GM11168 (cell line): ENCODE data around the gene CT45A7.
"Not testable (repeated sequence)": the region's sequence is repeated elsewhere in the genome, so short reads cannot be mapped to it uniquely, and the experiment has no call there.

Experiments
- in situ Hi-C: fragments of 300-500 bp; cut with MboI; formaldehyde crosslinking; loops from one replicate; pipeline ENCODE4 v1.12.0; 2022; ENCODE audit warnings: low sequenced_read_pairs; ENCODE audit not compliant: unreplicated experiment

The CT45A7 gene

GRCh38 chrX:135837180-135837579 is at the start of gene CT45A7:
TSS of gene CT45A7 (minus strand) at chrX:135837280. CDS start at chrX:135833533, 3,747 bp downstream.
- in situ Hi-C loops, result not testable (repeated sequence)

DNA sequence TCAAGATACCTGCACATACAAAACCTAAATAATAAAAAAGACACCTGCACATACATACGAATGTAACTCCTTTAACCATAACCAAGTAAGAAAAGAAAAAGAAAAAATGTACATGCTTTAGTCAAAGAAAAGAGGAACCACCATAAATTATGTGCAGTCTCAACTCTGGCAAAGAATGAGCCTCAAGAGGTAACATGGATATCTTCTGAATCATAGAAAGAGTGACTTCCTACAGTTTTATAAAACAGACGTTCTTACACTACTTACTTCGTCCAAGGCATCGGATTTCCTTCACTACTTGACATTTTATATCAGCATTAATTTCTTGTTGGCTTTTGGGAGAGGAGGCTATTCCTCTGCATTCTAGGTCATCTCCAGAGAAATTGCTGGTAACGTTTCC is 45.7 kb upstream of the CT45A7 start:
- in situ Hi-C loops, result not testable (repeated sequence)

- in situ Hi-C loops, result not testable (repeated sequence)
Measured at GRCh38 chrX:135871712-135872111, 34.6 kb upstream of the CT45A7 start, which contains the start of gene CT45A9. TSS of gene CT45A9 (minus strand) at chrX:135871812. CDS start at chrX:135868061, 3,751 bp downstream.

GRCh38 chrX:135854438-135854837 is 17.4 kb upstream of the CT45A7 start, which contains the start of gene CT45A8:
TSS of gene CT45A8 (minus strand) at chrX:135854538. CDS start at chrX:135850783, 3,755 bp downstream.
- in situ Hi-C loops, result not testable (repeated sequence)

DNA sequence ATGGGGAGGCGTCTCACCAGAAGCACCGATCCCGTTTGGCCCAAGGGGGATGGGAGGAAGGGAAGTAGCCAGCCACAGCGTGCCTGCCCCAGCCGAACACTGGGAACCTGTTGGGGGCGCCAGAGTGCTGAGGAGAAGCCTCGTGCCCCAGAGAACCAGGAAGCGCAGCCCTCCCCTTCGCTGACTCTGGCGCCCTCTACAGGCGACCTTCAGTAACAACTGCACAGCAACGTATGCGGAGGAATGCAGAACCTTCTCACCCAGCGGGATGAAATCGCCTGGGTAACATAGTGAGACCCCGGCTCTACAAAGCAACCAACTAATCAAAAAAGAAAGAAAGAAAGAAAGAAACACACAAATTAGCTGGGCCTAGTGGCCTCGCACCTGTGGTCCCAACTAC is 17.2 kb downstream of the CT45A7 start, which contains the start of gene CT45A2:
CT45A2 (minus strand) TSS at position 101 of the 400 bp plus-strand sequence. CDS start 3,747 bp downstream, outside the sequence.
- in situ Hi-C loops, result not testable (repeated sequence)

GRCh38 chrX:135802687-135803086 is 34.4 kb downstream of the CT45A7 start, which contains the start of gene CT45A6:
TSS of gene CT45A6 (minus strand) at chrX:135802787. CDS start at chrX:135798993, 3,794 bp downstream.
- in situ Hi-C loops, result not testable (repeated sequence)

GRCh38 chrX:135785403-135785802 is 51.7 kb downstream of the CT45A7 start, which contains the start of gene CT45A5:
TSS of gene CT45A5 (minus strand) at chrX:135785503. CDS start at chrX:135781729, 3,774 bp downstream.
- in situ Hi-C loops, result not testable (repeated sequence)
